Measurements from ENCODE around the gene DEDD.

DEDD gene

DNA sequence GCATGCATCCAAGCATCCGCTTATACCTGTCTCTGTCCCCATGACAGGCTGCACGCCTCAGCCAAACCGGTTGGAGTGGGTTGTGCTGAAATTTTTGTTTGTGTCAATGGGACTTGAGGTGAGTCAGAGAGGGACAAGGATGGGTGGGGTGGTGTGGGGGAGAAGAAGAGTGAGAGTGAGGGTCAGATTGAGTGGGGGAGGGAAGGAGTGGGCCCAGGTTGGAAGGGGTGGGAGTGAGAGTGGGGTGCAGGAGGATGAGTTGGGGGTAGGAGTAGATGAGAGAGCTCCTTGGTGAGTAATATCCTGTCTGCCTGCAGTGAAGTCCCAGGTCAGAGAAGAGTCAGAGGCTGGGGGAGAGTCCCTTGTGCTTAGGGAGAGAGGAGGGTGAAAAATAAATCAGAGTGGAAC, 39.8 kb downstream of the DEDD start:
- no peak for DNase-seq (ENCODE audit: low read depth in 2 of 2)

GRCh38 chr1:161091796-161092507, 40.5 kb downstream of the DEDD start:
- no peak for DNase-seq (ENCODE audit: low read depth in 2 of 2)

DNA sequence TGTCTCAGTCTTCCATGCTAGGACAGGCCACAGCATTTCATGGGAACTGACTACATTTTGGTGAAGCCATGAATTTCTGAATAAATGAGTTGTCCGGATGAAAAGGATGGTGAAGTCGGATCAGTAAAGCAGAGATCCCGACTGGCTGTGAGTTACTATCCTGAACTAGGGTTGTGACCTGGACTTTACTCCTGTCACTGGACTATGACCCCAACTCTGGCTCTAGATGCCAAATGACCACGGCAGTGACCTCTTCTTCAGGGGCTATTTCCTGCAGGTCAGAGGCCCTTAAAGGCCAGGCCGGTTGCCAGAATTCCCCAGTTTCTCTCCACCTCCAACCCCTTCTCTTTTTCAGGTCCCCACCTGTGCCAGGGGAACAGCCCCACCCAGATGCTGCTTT, 41.4 kb downstream of the DEDD start:
- DNase-seq (ENCODE audit: low read depth in 2 of 2): no peak

- no peak for DNase-seq (ENCODE audit: low read depth in 2 of 2)
Observed at GRCh38 chr1:161090617-161091016, 41.9 kb downstream of the DEDD start.

DNA sequence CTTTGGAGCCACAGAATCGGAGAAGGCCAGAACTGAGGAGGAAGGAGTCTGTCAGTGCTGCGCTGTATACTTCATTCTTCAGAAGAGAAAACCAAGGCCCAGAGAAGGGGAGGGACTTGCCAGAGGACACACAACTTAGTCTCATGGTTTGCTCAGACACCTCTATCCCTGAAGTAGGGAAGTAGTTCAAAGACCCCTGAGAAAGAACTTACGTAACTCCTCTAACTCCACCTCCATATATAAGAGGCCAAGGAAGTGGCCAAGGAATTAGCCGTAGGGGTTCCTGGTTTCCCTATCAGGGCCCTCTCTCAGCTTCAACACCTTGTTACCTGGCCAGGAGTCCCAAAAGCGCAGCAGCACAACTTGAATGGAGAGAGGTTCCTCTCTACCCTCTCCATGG, 42.5 kb downstream of the DEDD start:
- DNase-seq (ENCODE audit: low read depth in 2 of 2): no peak

DNA sequence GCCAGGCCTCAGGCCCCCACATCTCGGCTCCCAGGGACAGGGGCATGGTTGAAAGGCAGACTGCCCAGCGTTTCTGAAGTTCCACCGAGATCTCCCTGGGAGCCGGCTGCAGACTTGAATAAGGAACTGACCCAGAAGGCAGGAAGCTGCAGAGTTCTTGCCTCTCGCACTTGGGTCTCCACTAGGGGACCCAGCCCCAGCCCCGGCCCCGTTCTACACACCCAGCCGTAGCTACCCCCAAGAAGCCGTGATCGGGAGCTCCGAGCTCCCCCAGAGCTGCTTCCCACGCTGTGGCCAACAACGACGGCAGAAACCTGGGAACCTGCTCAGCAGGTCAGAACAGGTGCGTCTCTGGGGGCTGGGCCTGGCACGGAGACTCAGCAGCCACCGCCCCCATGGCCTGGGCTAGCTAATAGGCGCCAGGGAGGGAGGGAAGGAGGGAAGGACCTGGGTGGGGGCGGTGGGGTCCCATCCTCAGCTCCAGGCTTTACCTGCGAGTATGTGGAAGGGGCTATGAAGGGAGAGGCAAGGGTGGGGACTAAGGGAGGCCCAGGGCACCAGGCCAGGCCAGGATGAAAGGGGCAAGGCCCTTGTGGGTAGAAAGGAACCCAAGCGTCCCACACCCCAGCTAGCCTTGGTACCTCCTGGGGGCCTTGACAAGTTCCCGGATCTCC, 43.1 kb downstream of the DEDD start, which contains the start of gene NECTIN4:
Gene NECTIN4 (minus strand): TSS at position 308 of the 674 bp plus-strand sequence. CDS start 262 bp downstream, at position 46.
- no peak for DNase-seq (ENCODE audit: low read depth in 2 of 2)

DNA sequence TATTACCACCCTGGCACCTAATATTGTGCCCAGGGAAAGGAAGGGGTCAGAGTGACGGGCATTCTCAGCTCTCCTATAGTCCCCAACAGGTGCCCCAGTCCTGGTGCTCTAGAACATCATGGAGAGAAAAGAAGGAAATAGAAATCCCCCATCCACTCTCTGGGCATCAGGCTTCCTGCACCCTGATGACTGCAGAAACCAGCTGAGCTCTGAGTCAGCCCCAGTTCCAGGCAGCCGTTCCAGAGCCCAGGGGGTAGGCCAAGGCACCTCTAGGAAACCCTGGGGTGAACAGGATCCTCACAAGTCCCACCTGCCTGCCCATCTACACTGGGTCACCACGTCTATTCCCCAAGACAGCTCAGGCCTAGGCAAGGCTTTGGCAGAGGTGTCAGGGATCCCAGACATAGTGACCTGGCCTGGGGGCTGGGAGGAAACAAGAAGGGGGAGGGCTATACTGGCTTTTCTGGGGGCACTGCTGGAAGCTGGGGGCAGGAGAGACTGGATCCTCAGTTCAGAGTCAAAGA, 43.8 kb downstream of the DEDD start:
- no peak for DNase-seq (ENCODE audit: low read depth in 2 of 2)

DNA sequence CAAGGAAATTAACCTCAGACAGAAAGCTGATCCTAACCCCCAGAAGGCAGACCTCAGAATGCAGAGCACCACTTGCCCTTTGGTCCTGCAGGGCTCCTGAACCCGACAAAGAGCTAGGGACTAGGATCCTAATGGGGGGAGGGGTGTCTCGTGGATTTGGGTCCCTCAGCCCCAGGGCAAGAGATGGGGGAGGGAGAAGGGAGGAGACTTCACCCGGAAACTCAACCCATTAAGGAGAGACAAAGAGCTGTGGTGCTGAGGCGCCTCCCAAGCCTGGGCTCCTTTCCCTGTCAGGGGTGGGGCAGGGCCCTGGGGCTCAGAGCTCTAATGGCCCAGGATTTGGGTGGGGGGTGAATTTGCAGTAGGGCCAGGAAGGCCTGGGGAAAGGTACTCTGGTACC, 46.0 kb downstream of the DEDD start:
- no peak for DNase-seq (ENCODE audit: low read depth in 2 of 2)

- DNase-seq (ENCODE audit: low read depth in 2 of 2): no peak
Observed at GRCh38 chr1:161085165-161085564, 47.3 kb downstream of the DEDD start.

- DNase-seq (ENCODE audit: low read depth in 2 of 2): no peak
Observed at GRCh38 chr1:161084597-161084988, 47.9 kb downstream of the DEDD start.

GRCh38 chr1:161083748-161084596, 48.5 kb downstream of the DEDD start:
- no peak for DNase-seq (ENCODE audit: low read depth in 2 of 2)

GRCh38 chr1:161082996-161083747, 49.3 kb downstream of the DEDD start:
- no peak for DNase-seq (ENCODE audit: low read depth in 2 of 2)

- no peak for DNase-seq (ENCODE audit: low read depth in 2 of 2)
Observed at GRCh38 chr1:161082483-161082882, 50.0 kb downstream of the DEDD start.

- no peak for DNase-seq (ENCODE audit: low read depth in 2 of 2)
Observed at GRCh38 chr1:161081519-161081918, 50.9 kb downstream of the DEDD start.

DNA sequence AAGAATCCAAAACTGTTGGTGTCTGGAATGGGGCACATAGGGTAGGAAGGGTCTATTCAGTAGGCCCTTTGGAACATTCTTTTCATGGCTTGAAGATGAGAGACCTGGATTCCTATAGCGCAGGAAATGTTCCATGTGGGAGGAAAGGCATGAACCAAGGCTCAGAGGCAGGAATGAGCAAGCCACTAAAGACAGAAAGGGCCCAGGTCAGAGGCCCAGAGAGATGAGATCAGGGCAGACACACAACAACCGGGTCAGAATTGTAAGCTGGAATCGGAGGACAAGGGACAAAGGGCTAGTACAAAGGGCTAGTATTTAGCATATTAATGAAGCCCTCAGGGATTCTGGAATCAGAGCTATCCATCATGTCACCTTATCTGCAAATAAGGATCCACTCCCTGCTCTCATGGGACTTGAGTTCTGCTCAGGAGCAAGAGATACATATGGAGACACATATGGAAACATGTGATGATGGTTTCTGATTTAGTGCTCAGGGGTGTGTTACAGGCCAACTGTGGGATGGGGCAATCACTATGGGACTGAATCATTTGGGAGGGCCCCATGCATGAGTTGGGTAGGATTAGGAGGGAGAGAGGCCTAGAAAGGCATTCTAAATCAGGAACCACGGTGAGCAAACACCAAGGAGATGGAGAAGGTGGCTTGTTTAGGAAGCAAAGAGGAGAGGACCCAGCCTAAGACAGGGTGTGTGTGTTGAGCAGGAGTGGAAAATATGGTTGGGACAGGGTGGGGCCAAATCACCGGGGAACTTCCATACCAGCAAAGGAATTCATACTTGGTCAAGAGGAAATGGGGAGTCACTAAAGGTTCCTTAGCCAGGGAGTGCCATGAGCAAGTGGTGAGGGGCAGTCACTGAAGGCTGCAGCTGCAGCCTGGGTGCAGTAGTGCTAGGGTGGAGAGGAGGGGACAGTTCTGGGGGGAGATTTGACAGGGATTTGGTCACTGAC, 51.7 kb downstream of the DEDD start:
- no peak for DNase-seq (ENCODE audit: low read depth in 2 of 2)

- DNase-seq (ENCODE audit: low read depth in 2 of 2): no peak
Observed at GRCh38 chr1:161079436-161080110, 52.9 kb downstream of the DEDD start.

DNA sequence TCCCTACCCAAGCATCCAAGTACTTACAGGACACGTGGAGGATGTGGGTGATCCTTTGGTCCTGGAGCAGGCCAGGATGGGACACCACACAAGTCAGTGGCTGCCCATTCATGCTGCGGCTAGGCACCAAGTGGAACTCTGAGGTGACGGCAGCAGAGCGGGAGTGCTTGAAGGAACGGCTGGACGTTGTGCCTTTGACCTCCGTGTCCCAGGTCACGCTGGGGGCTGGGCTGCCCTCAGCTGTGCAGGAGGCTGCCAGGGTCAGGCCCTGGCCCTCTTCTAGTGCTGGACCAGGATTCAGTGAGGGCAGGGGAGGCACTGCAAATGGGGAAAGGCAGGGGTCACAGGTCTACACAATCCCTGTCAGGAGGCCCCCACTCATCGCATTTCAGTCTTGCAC, 55.0 kb downstream of the DEDD start:
- DNase-seq (ENCODE audit: low read depth in 2 of 2): no peak

- no peak for DNase-seq (ENCODE audit: low read depth in 2 of 2)
Observed at GRCh38 chr1:161076410-161076809, 56.1 kb downstream of the DEDD start.

GRCh38 chr1:161074676-161075368, 57.6 kb downstream of the DEDD start:
- DNase-seq (ENCODE audit: low read depth in 2 of 2): no peak
